T-helper 2 cell treated with Interferon-gamma antibody and Interleukin-4, amounts not matched to agents 5 μg/mL and 100 μg/mL, for 36 hours (primary cell): Measurements from ENCODE around the gene KRT32.

Experiments
- DNase-seq: peaks from one replicate; pipeline ENCODE4 v3.0.0; 2021; ENCODE audit warnings: low spot score
- H3K27ac Mint-ChIP-seq: one replicate; pipeline ENCODE4 v1.8.0; 2021; ENCODE audit warnings: mild to moderate bottlenecking, mixed read lengths
- H3K27me3 Mint-ChIP-seq: one replicate; pipeline ENCODE4 v1.8.0; 2021; ENCODE audit warnings: low read depth, mixed read lengths
- H3K36me3 Mint-ChIP-seq: one replicate; pipeline ENCODE4 v1.8.0; 2021; ENCODE audit warnings: low read depth, mixed read lengths
- H3K4me1 Mint-ChIP-seq: one replicate; pipeline ENCODE4 v1.8.0; 2021; ENCODE audit warnings: low read depth, mixed read lengths
- H3K4me3 Mint-ChIP-seq: one replicate; pipeline ENCODE4 v1.8.0; 2022; ENCODE audit warnings: mild to moderate bottlenecking, moderate library complexity, mixed read lengths
- H3K9me3 Mint-ChIP-seq: one replicate; pipeline ENCODE4 v1.8.0; 2021; ENCODE audit warnings: mixed read lengths

The KRT32 gene

GRCh38 chr17:41464173-41464572, 3.0 kb downstream of the KRT32 start:
- Mint-ChIP-seq H3K4me3 (no peak overlapping the region), H3K27me3 (peaks cover 3% of the 10 kb centered on the region), H3K4me1 (no peaks in the 10 kb centered on the region), H3K36me3 (no peaks in the 10 kb centered on the region), H3K27ac (no peak overlapping the region), H3K9me3 (no peaks in the 10 kb centered on the region)
- no peak for DNase-seq

GRCh38 chr17:41463746-41464145, 3.4 kb downstream of the KRT32 start:
- H3K27ac Mint-ChIP-seq, result no peak overlapping the region
- H3K27me3 Mint-ChIP-seq, result peaks cover 3% of the 10 kb centered on the region
- no peaks in the 10 kb centered on the region for H3K9me3 Mint-ChIP-seq
- H3K4me3 Mint-ChIP-seq, result no peak overlapping the region
- H3K4me1 Mint-ChIP-seq, result no peaks in the 10 kb centered on the region
- H3K36me3 Mint-ChIP-seq, result no peaks in the 10 kb centered on the region
- no peak for DNase-seq

GRCh38 chr17:41462705-41463104, 4.5 kb downstream of the KRT32 start:
- Mint-ChIP-seq H3K27ac (no peak overlapping the region), H3K27me3 (no peaks in the 10 kb centered on the region), H3K4me1 (no peaks in the 10 kb centered on the region), H3K9me3 (no peaks in the 10 kb centered on the region), H3K36me3 (no peaks in the 10 kb centered on the region), H3K4me3 (no peak overlapping the region)
- no peak for DNase-seq

- Mint-ChIP-seq H3K27me3 (peaks cover 4% of the 10 kb centered on the region), H3K4me1 (no peaks in the 10 kb centered on the region), H3K27ac (no peak overlapping the region), H3K36me3 (no peaks in the 10 kb centered on the region), H3K4me3 (no peak overlapping the region), H3K9me3 (no peaks in the 10 kb centered on the region)
- no peak for DNase-seq
Observed at GRCh38 chr17:41457676-41458075, 9.5 kb downstream of the KRT32 start.

- DNase-seq, result no peak
- Mint-ChIP-seq H3K4me3 (no peak overlapping the region), H3K9me3 (no peaks in the 10 kb centered on the region), H3K27ac (no peak overlapping the region), H3K36me3 (no peaks in the 10 kb centered on the region), H3K27me3 (peaks cover 8% of the 10 kb centered on the region), H3K4me1 (no peaks in the 10 kb centered on the region)
Observed at GRCh38 chr17:41456204-41456603, 11.0 kb downstream of the KRT32 start.

- Mint-ChIP-seq H3K4me1 (no peaks in the 10 kb centered on the region), H3K9me3 (no peaks in the 10 kb centered on the region), H3K27me3 (peaks cover 14% of the 10 kb centered on the region), H3K36me3 (no peaks in the 10 kb centered on the region), H3K27ac (no peak overlapping the region), H3K4me3 (no peak overlapping the region)
- no peak for DNase-seq
Observed at GRCh38 chr17:41455236-41455635, 11.9 kb downstream of the KRT32 start.

GRCh38 chr17:41453066-41453465, 14.1 kb downstream of the KRT32 start:
- Mint-ChIP-seq H3K36me3 (no peaks in the 10 kb centered on the region), H3K4me3 (no peak overlapping the region), H3K27ac (no peak overlapping the region), H3K9me3 (no peaks in the 10 kb centered on the region), H3K27me3 (peaks cover 14% of the 10 kb centered on the region), H3K4me1 (no peaks in the 10 kb centered on the region)
- DNase-seq, result no peak

GRCh38 chr17:41452281-41452680, 14.9 kb downstream of the KRT32 start:
- Mint-ChIP-seq H3K27ac (no peak overlapping the region), H3K27me3 (peaks cover 14% of the 10 kb centered on the region), H3K4me3 (no peak overlapping the region), H3K4me1 (no peaks in the 10 kb centered on the region), H3K36me3 (no peaks in the 10 kb centered on the region), H3K9me3 (no peaks in the 10 kb centered on the region)
- no peak for DNase-seq

GRCh38 chr17:41451154-41451728, 15.9 kb downstream of the KRT32 start:
- peaks cover 14% of the 10 kb centered on the region for H3K27me3 Mint-ChIP-seq
- no peak overlapping the region for H3K4me3 Mint-ChIP-seq
- no peaks in the 10 kb centered on the region for H3K36me3 Mint-ChIP-seq

GRCh38 chr17:41449008-41449407, 18.2 kb downstream of the KRT32 start:
- no peak overlapping the region for H3K27ac Mint-ChIP-seq
- peaks cover 16% of the 10 kb centered on the region for H3K27me3 Mint-ChIP-seq
- DNase-seq, result no peak
- H3K4me3 Mint-ChIP-seq, result no peak overlapping the region
- no peaks in the 10 kb centered on the region for H3K9me3 Mint-ChIP-seq
- H3K4me1 Mint-ChIP-seq, result no peaks in the 10 kb centered on the region
- no peaks in the 10 kb centered on the region for H3K36me3 Mint-ChIP-seq

More at GRCh38 chr17:41451154-41451728, 15.9 kb downstream of the KRT32 start:
- H3K9me3 Mint-ChIP-seq, result no peaks in the 10 kb centered on the region
- H3K4me1 Mint-ChIP-seq, result no peaks in the 10 kb centered on the region
- no peak for DNase-seq
- H3K27ac Mint-ChIP-seq, result no peak overlapping the region

GRCh38 chr17:41448506-41448905, 18.7 kb downstream of the KRT32 start:
- no peak overlapping the region for H3K4me3 Mint-ChIP-seq
- no peaks in the 10 kb centered on the region for H3K36me3 Mint-ChIP-seq
- H3K4me1 Mint-ChIP-seq, result no peaks in the 10 kb centered on the region
- H3K27ac Mint-ChIP-seq, result no peak overlapping the region
- DNase-seq, result no peak
- peaks cover 19% of the 10 kb centered on the region for H3K27me3 Mint-ChIP-seq
- H3K9me3 Mint-ChIP-seq, result no peaks in the 10 kb centered on the region

GRCh38 chr17:41446806-41447205, 20.4 kb downstream of the KRT32 start:
- DNase-seq, result no peak
- peaks cover 21% of the 10 kb centered on the region for H3K27me3 Mint-ChIP-seq
- H3K9me3 Mint-ChIP-seq, result no peaks in the 10 kb centered on the region
- no peaks in the 10 kb centered on the region for H3K36me3 Mint-ChIP-seq
- H3K4me1 Mint-ChIP-seq, result no peaks in the 10 kb centered on the region
- no peak overlapping the region for H3K27ac Mint-ChIP-seq
- H3K4me3 Mint-ChIP-seq, result no peak overlapping the region

- no peaks in the 10 kb centered on the region for H3K4me1 Mint-ChIP-seq
- DNase-seq, result no peak
- no peak overlapping the region for H3K4me3 Mint-ChIP-seq
- H3K9me3 Mint-ChIP-seq, result no peaks in the 10 kb centered on the region
- H3K27ac Mint-ChIP-seq, result no peak overlapping the region
- H3K27me3 Mint-ChIP-seq, result peaks cover 13% of the 10 kb centered on the region
- no peaks in the 10 kb centered on the region for H3K36me3 Mint-ChIP-seq
Observed at GRCh38 chr17:41444640-41445039, 22.5 kb downstream of the KRT32 start.

- DNase-seq, result no peak
- Mint-ChIP-seq H3K4me3 (no peak overlapping the region), H3K4me1 (no peaks in the 10 kb centered on the region), H3K27me3 (peaks cover 13% of the 10 kb centered on the region), H3K9me3 (no peaks in the 10 kb centered on the region), H3K27ac (no peak overlapping the region), H3K36me3 (no peaks in the 10 kb centered on the region)
Observed at GRCh38 chr17:41444186-41444585, 23.0 kb downstream of the KRT32 start.

GRCh38 chr17:41442739-41443138, 24.4 kb downstream of the KRT32 start:
- no peak overlapping the region for H3K4me3 Mint-ChIP-seq
- no peaks in the 10 kb centered on the region for H3K4me1 Mint-ChIP-seq
- no peak overlapping the region for H3K27ac Mint-ChIP-seq
- H3K9me3 Mint-ChIP-seq, result no peaks in the 10 kb centered on the region
- H3K27me3 Mint-ChIP-seq, result peaks cover 13% of the 10 kb centered on the region
- DNase-seq, result no peak
- H3K36me3 Mint-ChIP-seq, result no peaks in the 10 kb centered on the region
